Measurements from ENCODE around the gene GSDME. TPM values are rescaled to one million over a fixed set of nuclear protein-coding genes. Genes with fewer than 3 reads are reported as not detected.

The GSDME gene
- total and polyA plus RNA-seq, 2 donors (not counting 1 experiment from before 2014, with no cell fraction given) = 40.8 to 57.1 TPM

- H3K36me3 ChIP-seq (ENCODE audit: control insufficient read depth, insufficient read depth, low read length) = no peaks in the 10 kb centered on the region
- H3K4me1 ChIP-seq (ENCODE audit: control insufficient read depth, extremely low read depth, insufficient read depth, low read length) = peaks cover 4% of the 10 kb centered on the region
- TF ChIP-seq CTCF (conservative IDR thresholded peaks at IDR 0.05 in 1 of 2, IDR thresholded peaks at IDR 0.05 in 1 of 2; ENCODE audit: low read depth in 1 of 2, low read length in 2 of 2) (no peak), EZH2 (IDR thresholded peaks at IDR 0.05; ENCODE audit: low read length, missing control alignments) (no peak)
- no peak overlapping the region for H3K27ac ChIP-seq (ENCODE audit: insufficient read depth, low read length)
- H3K9me3 ChIP-seq (ENCODE audit: control insufficient read depth, insufficient read depth, low read depth, low read length) = no peaks in the 10 kb centered on the region
- no peak overlapping the region for H2AFZ ChIP-seq (ENCODE audit: low read length)
- no peaks in the 10 kb centered on the region for H4K20me1 ChIP-seq (ENCODE audit: control insufficient read depth, extremely low read depth, insufficient read depth, low read length)
- H3K27me3 ChIP-seq (ENCODE audit: control insufficient read depth, insufficient read depth, low read length) = no peaks in the 10 kb centered on the region
- H3K9ac ChIP-seq (ENCODE audit: insufficient read depth, low read length) = no peak overlapping the region
- H3K79me2 ChIP-seq (ENCODE audit: control insufficient read depth, insufficient read depth, low read length) = no peaks in the 10 kb centered on the region
- H3K4me2 ChIP-seq (ENCODE audit: extremely low read depth, insufficient read depth, low read length) = peak overlapping the region; percentile 83
- peak; percentile 58 to 76 for DNase-seq (ENCODE audit: low read depth in 2 of 2)
- peak overlapping the region in 2 of 4 experiments; percentile 71 to 73 for H3K4me3 ChIP-seq (replicated peaks in 1 of 4; ENCODE audit: control extremely low read depth in 1 of 4, insufficient read depth in 1 of 4, low read depth in 3 of 4, low read length in 4 of 4)
These were observed 1.5 kb downstream of the GSDME start for GRCh38 chr7:24755541-24756407.

- Histone ChIP-seq H3K4me2 (ENCODE audit: extremely low read depth, insufficient read depth, low read length) (no peak overlapping the region), H3K27ac (ENCODE audit: insufficient read depth, low read length) (no peak overlapping the region), H3K9ac (ENCODE audit: insufficient read depth, low read length) (no peak overlapping the region), H3K36me3 (ENCODE audit: control insufficient read depth, insufficient read depth, low read length) (no peaks in the 10 kb centered on the region), H2AFZ (ENCODE audit: low read length) (no peak overlapping the region), H3K27me3 (ENCODE audit: control insufficient read depth, insufficient read depth, low read length) (no peaks in the 10 kb centered on the region), H3K79me2 (ENCODE audit: control insufficient read depth, insufficient read depth, low read length) (no peaks in the 10 kb centered on the region), H3K4me3 (replicated peaks in 1 of 4; ENCODE audit: control extremely low read depth in 1 of 4, insufficient read depth in 1 of 4, low read depth in 3 of 4, low read length in 4 of 4) (no peak overlapping the region), H4K20me1 (ENCODE audit: control insufficient read depth, extremely low read depth, insufficient read depth, low read length) (no peaks in the 10 kb centered on the region), H3K9me3 (ENCODE audit: control insufficient read depth, insufficient read depth, low read depth, low read length) (no peaks in the 10 kb centered on the region), H3K4me1 (ENCODE audit: control insufficient read depth, extremely low read depth, insufficient read depth, low read length) (peaks cover 4% of the 10 kb centered on the region)
- DNase-seq (ENCODE audit: low read depth in 2 of 2) = no peak
- TF ChIP-seq CTCF (conservative IDR thresholded peaks at IDR 0.05 in 1 of 2, IDR thresholded peaks at IDR 0.05 in 1 of 2; ENCODE audit: low read depth in 1 of 2, low read length in 2 of 2) = no peak
- TF ChIP-seq EZH2 (IDR thresholded peaks at IDR 0.05; ENCODE audit: low read length, missing control alignments) = no peak
These were observed 2.3 kb downstream of the GSDME start for GRCh38 chr7:24754906-24755506.

- Histone ChIP-seq H3K4me3 (replicated peaks in 1 of 4; ENCODE audit: control extremely low read depth in 1 of 4, insufficient read depth in 1 of 4, low read depth in 3 of 4, low read length in 4 of 4) (no peak overlapping the region), H3K36me3 (ENCODE audit: control insufficient read depth, insufficient read depth, low read length) (no peaks in the 10 kb centered on the region), H4K20me1 (ENCODE audit: control insufficient read depth, extremely low read depth, insufficient read depth, low read length) (no peaks in the 10 kb centered on the region), H3K9ac (ENCODE audit: insufficient read depth, low read length) (no peak overlapping the region), H3K27ac (ENCODE audit: insufficient read depth, low read length) (no peak overlapping the region), H3K9me3 (ENCODE audit: control insufficient read depth, insufficient read depth, low read depth, low read length) (no peaks in the 10 kb centered on the region), H3K27me3 (ENCODE audit: control insufficient read depth, insufficient read depth, low read length) (no peaks in the 10 kb centered on the region), H2AFZ (ENCODE audit: low read length) (no peak overlapping the region), H3K79me2 (ENCODE audit: control insufficient read depth, insufficient read depth, low read length) (no peaks in the 10 kb centered on the region), H3K4me1 (ENCODE audit: control insufficient read depth, extremely low read depth, insufficient read depth, low read length) (peaks cover 4% of the 10 kb centered on the region), H3K4me2 (ENCODE audit: extremely low read depth, insufficient read depth, low read length) (no peak overlapping the region)
- DNase-seq (ENCODE audit: low read depth in 2 of 2) = no peak
- TF ChIP-seq EZH2 (IDR thresholded peaks at IDR 0.05; ENCODE audit: low read length, missing control alignments) (no peak), CTCF (conservative IDR thresholded peaks at IDR 0.05 in 1 of 2, IDR thresholded peaks at IDR 0.05 in 1 of 2; ENCODE audit: low read depth in 1 of 2, low read length in 2 of 2) (no peak)
These were observed 5.0 kb downstream of the GSDME start for GRCh38 chr7:24752073-24752800.

Measured in fibroblast of lung (primary cell).